HG03520 (cell line): ENCODE measurements around the gene BDH1.
A peak's percentile ranks its signal among the peaks of the same experiment; 100 is the strongest.
"Not testable (repeated sequence)": the region's sequence is repeated elsewhere in the genome, so short reads cannot be mapped to it uniquely, and the experiment has no call there.

ENCODE experiments used
- ATAC-seq: cut with Tn5 transposase; IDR thresholded peaks from one replicate; pipeline ENCODE4 v1.9.1; 2021; ENCODE audit warnings: mild to moderate bottlenecking, moderate library complexity; ENCODE audit not compliant: unreplicated experiment

The BDH1 gene, protein sequence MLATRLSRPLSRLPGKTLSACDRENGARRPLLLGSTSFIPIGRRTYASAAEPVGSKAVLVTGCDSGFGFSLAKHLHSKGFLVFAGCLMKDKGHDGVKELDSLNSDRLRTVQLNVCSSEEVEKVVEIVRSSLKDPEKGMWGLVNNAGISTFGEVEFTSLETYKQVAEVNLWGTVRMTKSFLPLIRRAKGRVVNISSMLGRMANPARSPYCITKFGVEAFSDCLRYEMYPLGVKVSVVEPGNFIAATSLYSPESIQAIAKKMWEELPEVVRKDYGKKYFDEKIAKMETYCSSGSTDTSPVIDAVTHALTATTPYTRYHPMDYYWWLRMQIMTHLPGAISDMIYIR

DNA sequence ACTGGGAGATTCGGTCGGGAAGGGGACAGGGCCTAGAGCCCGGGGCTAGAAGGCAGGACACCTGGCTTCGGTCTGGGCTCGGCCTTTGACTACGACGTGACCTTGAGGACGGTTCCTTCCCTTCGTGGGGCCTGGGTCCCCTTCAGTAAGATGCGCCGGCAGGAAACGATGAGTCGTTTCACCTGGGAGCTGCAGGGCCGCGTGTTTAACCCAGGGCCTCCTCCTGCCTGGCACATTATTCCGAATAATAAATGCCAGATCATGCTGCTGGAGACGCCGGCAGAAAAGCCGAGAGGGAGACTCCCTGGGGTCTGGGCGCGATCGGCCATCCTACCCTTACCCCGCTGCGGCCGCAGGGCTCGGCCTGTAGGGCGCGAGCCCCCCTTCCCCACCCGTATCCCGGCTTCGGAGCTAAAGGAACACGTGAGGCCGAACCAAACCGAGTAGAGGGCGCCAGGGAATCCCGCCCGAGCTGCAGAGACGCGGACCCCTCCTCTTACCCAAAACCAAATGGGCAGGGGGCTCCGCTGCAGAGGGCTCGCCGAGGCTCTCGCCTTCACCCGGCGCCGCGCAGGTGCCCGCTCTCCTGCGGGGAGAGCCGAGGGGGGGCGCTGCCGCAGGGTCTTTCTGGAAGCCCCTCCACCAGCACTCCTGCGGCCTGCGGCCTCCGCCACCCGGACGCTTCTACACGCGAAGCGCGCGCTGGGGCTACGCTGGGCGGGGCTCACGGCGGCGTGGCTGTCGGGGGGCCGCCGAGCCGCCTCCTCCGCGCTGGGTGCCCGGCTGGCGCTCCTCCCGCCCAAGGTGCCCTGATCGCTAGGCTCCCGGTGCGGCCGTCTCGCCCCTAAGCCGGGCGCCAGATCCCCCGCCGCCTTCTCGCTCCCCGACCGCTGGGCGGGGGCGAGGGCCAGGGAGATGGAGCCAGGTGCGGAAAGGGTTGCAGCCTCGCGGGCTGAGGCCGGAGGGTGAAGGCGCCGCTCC lies at the start of gene BDH1:
TSS of gene BDH1 (minus strand) at position 688 of the 981 bp plus-strand sequence. CDS start 9,525 bp downstream, outside the sequence.
- peak; percentile 26 for ATAC-seq

DNA sequence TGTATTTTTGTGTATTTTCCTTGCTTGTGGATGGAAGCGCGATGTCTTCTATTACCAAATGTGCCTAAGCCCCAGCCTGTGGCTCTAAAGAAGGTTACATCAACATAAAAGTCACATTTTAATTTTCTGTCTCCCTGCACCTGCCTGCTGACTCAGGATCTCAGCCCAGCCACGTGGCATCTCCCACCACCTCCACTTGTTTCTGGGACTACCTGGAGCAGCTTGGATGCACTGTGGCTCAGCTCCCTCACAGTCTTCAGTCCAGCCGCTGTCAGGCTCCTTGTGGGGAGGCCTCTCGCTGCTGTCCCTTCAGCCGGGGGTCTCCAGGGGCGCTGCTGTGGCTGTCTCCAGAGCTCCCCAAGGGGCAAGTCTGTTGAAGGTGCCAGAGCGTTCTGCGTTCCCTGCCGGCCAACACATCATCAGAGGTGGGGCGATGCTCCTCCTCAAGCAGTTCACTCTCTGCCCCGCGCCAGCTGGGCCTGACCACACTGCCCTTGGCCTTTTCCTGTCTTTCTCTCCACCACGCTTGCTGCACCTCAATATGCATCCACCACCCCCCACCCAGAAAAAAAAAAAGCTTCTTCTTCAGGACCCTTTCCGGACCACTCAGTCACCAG lies 47.7 kb upstream of the BDH1 start:
- ATAC-seq: no peak

DNA sequence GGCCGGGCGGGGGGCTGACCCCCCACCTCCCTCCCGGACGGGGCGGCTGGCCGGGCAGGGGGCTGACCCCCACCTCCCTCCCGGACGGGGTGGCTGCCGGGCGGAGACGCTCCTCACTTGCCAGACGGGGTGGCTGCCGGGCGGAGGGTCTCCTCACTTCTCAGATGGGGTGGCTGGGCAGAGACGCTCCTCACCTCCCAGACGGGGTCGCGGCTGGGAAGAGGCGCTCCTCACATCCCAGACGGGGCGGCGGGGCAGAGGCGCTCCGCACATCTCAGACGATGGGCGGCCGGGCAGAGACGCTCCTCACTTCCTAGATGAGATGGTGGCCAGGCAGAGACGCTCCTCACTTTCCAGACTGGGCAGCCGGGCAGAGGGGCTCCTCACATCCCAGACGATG lies 46.6 kb upstream of the BDH1 start:
- ATAC-seq: not testable (repeated sequence)

DNA sequence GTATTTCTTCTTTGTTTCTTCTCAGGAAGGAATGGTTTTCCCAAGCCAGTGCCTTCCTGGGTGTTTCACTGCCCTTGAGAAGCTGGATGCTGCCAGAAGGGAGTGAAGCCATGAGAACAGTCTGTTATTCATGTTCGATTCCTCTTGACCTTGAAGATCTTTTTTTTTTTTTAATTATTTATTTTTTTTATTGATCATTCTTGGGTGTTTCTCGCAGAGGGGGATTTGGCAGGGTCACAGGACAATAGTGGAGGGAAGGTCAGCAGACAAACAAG lies 45.7 kb upstream of the BDH1 start:
- not testable (repeated sequence) for ATAC-seq

DNA sequence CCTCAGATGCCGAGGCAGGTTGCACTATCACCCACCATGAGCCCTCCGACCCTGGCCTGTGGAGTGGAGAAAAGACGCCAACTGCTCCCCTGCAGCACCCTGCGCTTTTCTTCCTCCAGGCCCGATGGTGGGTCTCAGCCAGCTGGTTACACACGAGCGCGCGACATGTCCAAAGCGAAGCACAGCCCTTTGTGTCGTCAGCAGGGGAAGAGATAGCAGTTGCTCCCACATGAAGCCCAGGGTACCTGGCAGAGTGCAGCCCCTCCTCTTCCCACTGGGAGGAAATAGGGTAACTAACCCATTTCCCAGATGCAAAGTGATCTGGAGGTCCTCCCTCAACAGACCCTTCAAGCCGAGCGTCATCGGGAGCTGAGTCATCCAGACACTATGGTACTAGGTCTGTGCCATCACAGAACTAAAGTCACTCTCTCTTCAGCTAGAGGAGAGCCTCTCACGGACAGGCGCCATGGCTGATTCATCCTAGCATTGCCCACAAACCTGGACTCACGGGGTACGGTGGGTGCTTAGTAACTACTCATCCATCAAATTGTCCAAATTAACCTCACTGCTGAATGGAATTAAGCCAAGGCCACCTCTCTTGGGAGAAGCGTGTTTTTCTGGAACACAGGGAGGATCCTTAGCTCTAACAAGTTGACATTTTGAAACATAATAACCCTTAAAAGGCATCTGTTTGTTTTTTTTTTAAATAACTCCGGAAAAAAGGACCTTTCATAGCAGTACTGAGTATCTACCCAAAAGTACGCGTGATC lies 45.2 kb upstream of the BDH1 start:
- ATAC-seq: no peak

DNA sequence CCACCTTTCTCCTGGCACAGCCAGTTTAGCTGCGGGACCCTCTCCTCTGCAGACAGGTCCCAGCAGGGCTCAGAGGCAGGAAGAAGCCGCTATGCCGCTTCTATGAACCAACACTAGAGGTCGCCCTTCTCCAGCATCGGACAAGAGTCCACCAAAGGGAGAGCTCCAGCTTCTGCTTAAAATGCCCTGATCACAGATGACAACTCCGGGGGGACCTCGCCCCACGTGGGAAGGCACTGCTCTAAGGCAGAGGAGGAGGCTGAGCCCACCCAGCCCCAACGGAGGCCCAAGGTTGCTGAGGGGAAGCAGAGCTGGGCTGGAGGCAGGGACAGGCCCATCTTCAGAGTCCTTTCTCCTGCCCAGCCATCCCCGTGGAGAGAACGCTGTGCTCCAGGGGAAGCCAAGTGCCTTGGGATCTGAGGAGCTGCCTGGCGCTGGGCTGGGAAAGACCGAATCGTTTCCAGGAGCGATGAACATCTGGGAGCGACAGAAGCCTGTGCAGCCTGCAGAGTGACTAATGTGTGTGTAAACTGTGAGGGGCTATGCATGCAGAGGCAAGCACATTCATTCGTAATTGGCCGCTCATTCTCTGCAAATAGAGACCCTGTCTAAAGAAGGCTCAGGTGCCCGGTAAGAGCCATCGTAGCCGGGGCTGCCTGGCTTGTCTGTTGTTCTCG lies 43.5 kb upstream of the BDH1 start:
- peak; percentile 85 for ATAC-seq

DNA sequence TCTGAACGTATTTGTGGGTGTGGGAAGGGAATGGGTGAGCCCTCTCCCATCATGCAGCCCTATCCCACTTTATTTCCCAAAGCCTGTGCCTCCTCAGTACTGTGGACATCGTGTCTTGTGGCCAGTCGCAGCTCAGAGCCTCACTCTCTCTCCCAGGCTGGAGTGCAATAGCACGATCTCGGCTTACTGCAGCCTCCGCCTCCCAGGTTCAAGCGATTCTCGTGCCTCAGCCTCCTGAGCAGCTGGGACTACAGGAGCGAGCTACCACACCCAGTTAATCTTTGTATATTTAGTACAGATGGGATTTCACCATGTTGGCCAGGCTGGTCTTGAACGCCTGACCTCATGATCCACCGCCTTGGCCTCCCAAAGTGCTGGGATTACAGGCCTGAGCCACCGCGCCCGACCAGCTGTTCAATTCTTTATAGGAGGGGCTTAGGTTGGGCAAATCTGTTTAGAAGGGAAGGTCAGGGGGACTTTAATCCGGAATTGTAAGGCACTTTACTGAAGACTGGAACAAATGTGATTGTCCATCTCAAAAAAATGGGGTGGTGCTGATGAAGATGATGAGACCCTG lies 42.7 kb upstream of the BDH1 start:
- no peak for ATAC-seq

DNA sequence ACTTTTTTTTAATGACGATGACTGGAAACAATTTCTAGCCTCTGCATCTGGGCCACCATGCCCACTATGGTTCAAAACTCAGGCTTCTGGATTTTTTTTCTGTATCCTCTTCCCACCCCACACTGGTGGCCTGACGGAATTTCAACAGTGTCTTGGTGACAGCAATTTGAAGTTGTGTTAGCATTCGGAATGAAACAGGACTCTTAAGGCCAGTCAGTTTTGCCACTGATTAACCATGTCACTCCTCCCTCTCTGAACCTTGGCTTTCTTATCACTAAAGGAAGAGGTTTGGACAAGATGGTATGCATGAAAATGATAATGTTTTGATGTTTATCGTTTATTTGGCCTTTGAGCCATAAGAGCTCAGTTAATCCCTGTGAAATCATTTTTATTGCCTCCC lies 41.6 kb upstream of the BDH1 start:
- no peak for ATAC-seq

DNA sequence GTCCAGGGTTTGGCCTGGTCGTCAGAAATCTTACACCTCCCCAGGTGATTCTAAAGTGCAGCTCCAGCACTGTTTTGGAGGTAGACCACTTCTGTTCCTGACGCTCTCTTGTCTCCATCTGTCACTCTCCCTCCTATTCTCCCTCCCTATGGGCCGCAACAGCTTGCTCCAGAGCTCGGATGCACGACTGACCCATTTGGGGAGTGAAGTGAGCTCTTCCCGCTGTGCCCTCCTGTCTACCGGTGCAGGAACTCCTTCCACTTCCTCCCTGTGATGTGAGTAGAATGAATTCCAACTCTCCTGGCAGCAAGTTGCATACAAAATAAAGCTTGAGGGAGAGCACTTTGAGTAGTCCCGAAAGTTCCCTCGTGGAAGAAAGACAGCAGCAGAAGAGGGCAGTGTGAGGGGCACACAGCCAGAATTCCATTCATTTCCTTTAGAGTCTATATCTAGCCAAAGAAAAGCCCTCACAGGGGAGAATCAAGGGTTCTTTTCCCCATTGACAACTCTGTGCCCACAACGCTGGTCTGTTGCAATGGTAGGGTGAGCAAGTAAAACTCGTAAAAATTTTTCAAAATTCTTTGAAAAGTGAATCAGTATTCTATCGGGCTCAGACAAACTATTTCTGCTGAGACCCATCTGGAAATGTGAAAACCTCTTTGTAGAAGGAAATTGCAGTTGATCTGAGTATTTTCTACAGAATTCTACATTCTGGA lies 39.9 kb upstream of the BDH1 start:
- ATAC-seq: no peak

DNA sequence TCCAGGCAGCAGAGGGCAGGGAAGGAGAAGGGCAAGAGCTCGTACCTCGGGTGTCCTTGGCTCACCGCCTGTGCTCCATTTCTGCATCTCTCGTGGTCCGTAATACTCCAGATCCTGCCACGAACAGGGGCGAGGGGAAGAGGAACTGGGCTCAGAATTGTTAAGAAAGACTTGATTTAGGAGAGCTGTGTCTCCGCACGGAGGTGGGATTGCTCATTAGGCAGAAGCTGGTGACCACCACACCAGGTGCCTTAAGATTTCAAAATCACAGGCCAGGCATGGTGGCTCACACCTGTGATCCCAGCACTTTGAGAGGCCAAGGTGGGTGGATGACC lies 37.2 kb upstream of the BDH1 start:
- ATAC-seq: no peak

DNA sequence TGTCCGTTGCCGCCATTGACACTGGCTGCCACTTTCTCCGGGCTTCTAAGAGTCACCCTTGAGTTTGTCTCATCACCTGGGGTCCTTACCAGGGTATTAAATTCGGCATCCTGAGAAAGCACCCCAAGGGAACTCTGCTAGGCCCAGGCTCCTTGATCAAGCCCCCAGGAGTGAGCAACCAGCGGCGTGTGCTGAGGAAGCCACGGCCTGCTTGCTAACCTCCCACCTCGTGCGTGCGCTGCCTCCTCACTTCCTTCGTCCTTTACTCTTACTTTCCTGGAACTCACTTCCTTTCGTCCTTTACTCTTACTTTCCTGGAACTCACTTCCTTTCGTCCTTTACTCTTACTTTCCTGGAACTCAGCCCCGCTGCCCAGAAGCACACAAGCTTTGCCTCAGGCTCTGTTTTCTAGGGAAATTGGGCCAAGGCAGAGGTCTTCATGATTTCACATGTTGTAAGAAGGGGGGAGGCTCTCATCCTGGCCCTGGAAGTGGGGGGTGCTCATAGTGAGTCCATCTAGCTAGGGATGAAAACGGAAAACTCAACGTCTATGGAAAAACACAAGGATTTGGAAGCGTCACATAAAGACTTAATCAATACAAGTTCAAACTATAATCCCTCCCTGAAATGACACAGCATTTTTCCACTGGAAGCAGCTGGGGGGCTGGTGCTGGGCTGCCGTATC lies 36.7 kb upstream of the BDH1 start:
- no peak for ATAC-seq

DNA sequence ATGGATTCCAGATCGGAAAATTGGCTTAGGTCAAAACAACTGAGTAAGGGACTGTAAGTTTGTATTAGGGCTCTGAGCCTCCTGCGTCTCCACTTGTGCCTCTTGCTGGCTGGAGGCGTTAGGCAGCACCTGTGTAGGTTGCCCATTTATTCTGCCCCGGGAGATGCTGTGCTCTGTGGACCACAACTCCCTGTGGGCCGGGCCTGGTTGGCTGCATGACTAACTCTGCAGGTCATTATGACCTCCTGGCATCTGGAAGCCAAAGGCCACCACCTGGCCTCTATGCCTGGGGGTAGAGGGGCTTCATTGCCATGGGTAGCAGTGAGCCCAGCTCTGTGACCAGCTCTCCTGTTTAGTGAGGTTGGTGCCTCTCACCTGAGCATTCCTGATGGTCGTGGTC lies 36.0 kb upstream of the BDH1 start:
- ATAC-seq: no peak

DNA sequence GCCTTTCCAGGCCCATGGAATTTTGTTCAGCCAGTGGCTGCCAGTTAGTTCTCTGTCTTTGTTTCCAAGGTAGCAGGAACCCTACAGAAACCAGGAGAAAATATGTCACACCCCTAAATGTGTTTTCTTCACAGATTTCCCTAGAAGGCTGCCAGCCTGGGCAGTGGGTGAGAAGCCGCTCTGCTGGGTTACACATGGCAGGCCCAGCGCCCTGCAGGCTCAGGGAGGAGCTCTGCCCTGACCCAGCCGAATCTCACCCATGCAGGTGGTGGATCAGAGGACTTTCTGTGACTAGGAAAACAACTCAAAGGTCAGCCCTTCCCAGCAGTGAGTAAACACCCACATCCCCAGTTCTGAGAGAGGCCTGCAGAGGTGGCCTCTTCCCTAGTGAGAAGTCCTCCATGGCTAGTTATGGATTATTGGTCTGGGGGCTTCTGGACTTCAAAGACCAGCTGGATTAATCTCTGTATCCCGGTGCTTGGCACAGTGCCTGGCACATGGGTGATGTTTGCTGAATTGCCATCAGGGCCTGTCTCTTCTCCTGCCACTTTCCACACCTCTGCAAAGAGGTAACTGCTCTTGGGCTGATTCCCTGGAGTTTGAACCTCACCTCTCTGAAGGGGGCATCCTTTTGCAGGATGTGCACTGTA lies 34.7 kb upstream of the BDH1 start:
- ATAC-seq: no peak

DNA sequence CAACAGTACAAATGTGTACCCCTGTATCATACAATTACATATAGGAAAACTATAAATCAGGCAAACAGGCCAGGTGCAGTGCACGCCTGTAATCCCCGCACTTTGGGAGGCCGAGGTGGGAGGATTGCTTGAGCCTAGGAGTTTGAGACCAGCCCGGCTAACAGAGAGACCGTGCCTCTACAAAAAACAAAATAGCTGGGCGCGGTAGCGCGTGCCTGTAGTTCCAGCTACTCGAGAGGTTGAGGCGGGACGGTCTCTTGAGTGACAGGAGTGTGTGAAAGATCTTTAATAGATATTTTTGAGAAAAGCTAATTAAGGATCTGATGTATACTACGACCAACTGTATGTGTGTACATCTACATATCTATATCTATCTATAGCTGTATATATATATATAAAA lies 33.8 kb upstream of the BDH1 start:
- ATAC-seq: no peak

DNA sequence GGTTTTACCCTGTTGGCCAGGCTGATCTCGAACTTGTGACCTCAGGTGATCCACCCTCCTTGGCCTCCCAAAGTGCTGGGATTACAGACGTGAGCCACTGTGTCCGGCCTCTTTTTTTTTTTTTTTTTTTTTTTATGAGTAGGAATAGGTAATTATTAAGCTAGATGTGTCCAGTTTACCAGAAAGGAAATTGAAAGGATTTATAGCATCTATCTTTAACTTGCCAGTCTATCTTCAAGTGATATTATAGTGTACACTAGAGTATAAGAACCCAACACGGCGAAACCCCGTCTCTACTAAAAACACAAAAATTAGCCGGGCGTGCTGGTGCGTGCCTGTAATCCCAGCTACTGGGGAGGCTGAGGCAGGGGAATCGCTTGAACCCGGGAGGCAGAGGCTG lies 31.0 kb upstream of the BDH1 start:
- ATAC-seq: not testable (repeated sequence)

DNA sequence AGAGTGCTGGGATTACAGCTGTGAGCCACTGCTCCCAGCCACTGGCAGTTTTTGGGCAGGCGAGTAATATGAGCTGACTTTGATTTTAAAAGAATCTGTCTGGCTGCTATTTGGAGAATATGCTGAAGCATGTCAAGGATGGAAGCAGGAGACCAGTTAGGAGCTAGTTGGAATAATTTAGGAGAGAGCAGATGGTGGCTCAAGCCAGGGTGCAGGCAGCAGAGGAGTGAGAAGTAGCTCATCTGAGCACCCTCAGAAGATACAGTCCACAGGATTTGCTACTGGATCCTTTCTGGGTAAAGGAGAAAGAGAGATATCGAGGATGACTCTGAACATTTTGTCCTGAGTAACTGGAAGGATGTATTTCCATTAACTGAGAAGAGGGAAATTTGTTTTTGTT lies 30.4 kb upstream of the BDH1 start:
- ATAC-seq: no peak

DNA sequence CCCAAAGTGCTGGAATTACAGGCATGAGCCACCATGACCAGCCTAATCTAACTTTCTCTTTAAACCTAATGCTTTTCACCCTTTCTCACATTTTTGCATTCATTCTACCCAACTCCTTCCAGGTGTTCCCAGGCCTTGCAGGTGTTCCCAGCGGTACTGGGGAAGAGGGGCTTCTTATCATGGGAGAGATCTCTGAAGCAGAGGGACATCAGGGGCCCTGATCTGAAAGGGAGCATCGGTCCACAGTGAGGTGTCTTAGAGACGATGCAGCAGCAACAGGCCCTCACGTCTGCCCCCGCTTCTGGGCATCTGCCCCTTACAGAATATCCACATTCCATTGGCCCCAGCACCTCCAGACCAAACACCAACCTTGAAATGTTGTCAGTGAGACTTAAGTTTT lies 29.0 kb upstream of the BDH1 start:
- no peak for ATAC-seq

DNA sequence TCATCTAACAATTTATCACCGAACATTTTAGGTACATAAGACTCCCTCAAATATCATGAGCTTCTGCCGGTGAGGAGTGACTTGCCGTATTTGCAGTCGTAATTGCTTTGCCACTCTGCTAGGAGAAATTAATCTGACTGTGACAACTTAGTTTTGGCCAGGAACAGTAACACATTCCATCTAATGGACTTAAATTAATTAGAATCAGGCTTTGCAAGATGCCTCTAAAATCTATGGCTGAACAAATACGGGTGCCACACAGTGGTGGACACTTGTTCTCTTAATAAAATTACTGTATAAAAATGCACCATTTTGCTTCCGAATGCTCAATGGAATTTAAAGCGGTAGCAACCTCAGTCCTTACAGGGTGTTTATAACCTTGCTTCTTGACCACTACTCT lies 27.6 kb upstream of the BDH1 start:
- no peak for ATAC-seq
